ENCODE data around the gene MED7.

DNA sequence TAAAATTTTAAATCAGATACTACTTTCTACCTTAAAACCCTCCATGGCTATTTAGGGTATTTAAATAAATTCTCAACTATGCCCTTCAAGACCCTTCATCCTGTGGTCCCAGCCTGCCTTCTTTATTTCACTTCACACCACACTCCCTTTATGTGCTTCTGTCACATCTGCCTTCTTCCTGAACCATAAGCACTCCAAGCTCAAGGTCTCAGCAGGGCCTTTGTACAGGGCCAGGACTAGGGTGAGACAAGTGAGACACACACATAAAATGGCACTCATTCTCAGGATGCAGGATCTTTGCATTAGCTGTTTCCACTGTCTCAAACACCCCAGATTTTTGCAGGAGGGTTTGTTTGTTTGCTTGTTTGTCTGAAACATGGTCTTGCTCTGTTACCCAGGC is 45.6 kb upstream of the MED7 start:
- TF ChIP-seq EP300 (IDR thresholded peaks at IDR 0.05) (no peak), POLR2AphosphoS5 (IDR thresholded peaks at IDR 0.05) (no peak)
